Measurements from ENCODE around the gene PLD1. TPM values are rescaled to one million over a fixed set of nuclear protein-coding genes. Genes with fewer than 3 reads are reported as not detected.
A peak's percentile ranks its signal among the peaks of the same experiment; 100 is the strongest.

Gene PLD1
- total RNA-seq, 4 donors from 2014 or later: 7.0 to 17.1 (median 13.6) TPM

GRCh38 chr3:171790574-171790897 lies 19.7 kb downstream of the PLD1 start:
- no peaks in the 10 kb centered on the region for H3K9me3 ChIP-seq
- H3K4me3 ChIP-seq: no peak overlapping the region
- WGBS, 2 donors (ENCODE audit: low coverage in 1 of 2): 100% methylated on average over 2 of the region's 2 CpGs; no CpG with 5 or more reads in 1 of the 2 donors
- ATAC-seq: no peak
- no peaks in the 10 kb centered on the region for H3K36me3 ChIP-seq
- TF ChIP-seq POLR2A (IDR thresholded peaks at IDR 0.05) (no peak), CTCF (IDR thresholded peaks at IDR 0.05) (no peak), EP300 (IDR thresholded peaks at IDR 0.05) (no peak), POLR2AphosphoS5 (IDR thresholded peaks at IDR 0.05) (no peak)
- no peak overlapping the region for H3K27ac ChIP-seq
- no peaks in the 10 kb centered on the region for H3K27me3 ChIP-seq
- H3K4me1 ChIP-seq: peaks cover 0 to 34% (median 7%) of the 10 kb centered on the region in 3 donors

- H3K4me3 ChIP-seq: no peak overlapping the region
- no peak for TF ChIP-seq POLR2AphosphoS5 (IDR thresholded peaks at IDR 0.05)
- TF ChIP-seq POLR2A (IDR thresholded peaks at IDR 0.05): no peak
- TF ChIP-seq EP300 (IDR thresholded peaks at IDR 0.05): no peak
- TF ChIP-seq CTCF (IDR thresholded peaks at IDR 0.05): no peak
- no peaks in the 10 kb centered on the region for H3K27me3 ChIP-seq
- 81 to 91% methylated on average over 4 of the region's 4 CpGs for WGBS, 2 donors (ENCODE audit: low coverage in 1 of 2)
- ATAC-seq: no peak
- H3K36me3 ChIP-seq: no peaks in the 10 kb centered on the region
- peaks cover 0 to 36% (median 7%) of the 10 kb centered on the region in 3 donors for H3K4me1 ChIP-seq
- peak overlapping the region in 1 of 4 donors; percentile 13 for H3K27ac ChIP-seq
- H3K9me3 ChIP-seq: no peaks in the 10 kb centered on the region
Observed at GRCh38 chr3:171789759-171790505, 20.4 kb downstream of the PLD1 start.

GRCh38 chr3:171788546-171789351 lies 21.5 kb downstream of the PLD1 start:
- Histone ChIP-seq H3K36me3 (no peaks in the 10 kb centered on the region), H3K4me1 (peaks cover 0 to 45% (median 9%) of the 10 kb centered on the region in 3 donors), H3K27me3 (no peaks in the 10 kb centered on the region), H3K4me3 (no peak overlapping the region), H3K9me3 (no peaks in the 10 kb centered on the region), H3K27ac (peak overlapping the region in 3 of 4 donors; percentile 21 to 58 (median 39))
- ATAC-seq: peak; percentile 79
- 44 to 54% methylated on average over 4 to 6 of the region's 6 CpGs for WGBS, 2 donors (ENCODE audit: low coverage in 1 of 2)
- TF ChIP-seq POLR2AphosphoS5 (IDR thresholded peaks at IDR 0.05) (peak; percentile 26), EP300 (IDR thresholded peaks at IDR 0.05) (no peak)

- no peak for ATAC-seq
- no peak overlapping the region for H3K4me3 ChIP-seq
- TF ChIP-seq EP300 (IDR thresholded peaks at IDR 0.05) (no peak), POLR2A (IDR thresholded peaks at IDR 0.05) (no peak), CTCF (IDR thresholded peaks at IDR 0.05) (no peak), POLR2AphosphoS5 (IDR thresholded peaks at IDR 0.05) (no peak)
- H3K4me1 ChIP-seq: peaks cover 0 to 39% (median 9%) of the 10 kb centered on the region in 3 donors
- WGBS, 2 donors (ENCODE audit: low coverage in 1 of 2): 100% methylated on average over 1 of the region's 1 CpG; no CpG with 5 or more reads in 1 of the 2 donors
- no peaks in the 10 kb centered on the region for H3K27me3 ChIP-seq
- no peaks in the 10 kb centered on the region for H3K9me3 ChIP-seq
- no peak overlapping the region for H3K27ac ChIP-seq
- H3K36me3 ChIP-seq: no peaks in the 10 kb centered on the region
Observed at GRCh38 chr3:171786997-171787396, 23.3 kb downstream of the PLD1 start.

GRCh38 chr3:171784937-171785336 lies 25.3 kb downstream of the PLD1 start:
- peak overlapping the region in 1 of 4 donors; percentile 4 for H3K27ac ChIP-seq
- WGBS, 2 donors (ENCODE audit: low coverage in 1 of 2): 33 to 60% methylated on average over 5 of the region's 5 CpGs
- H3K4me1 ChIP-seq: peaks cover 0 to 36% (median 6%) of the 10 kb centered on the region in 3 donors

More at GRCh38 chr3:171784937-171785336, 25.3 kb downstream of the PLD1 start:
- no peak overlapping the region for H3K4me3 ChIP-seq
- TF ChIP-seq EP300 (IDR thresholded peaks at IDR 0.05) (no peak), POLR2AphosphoS5 (IDR thresholded peaks at IDR 0.05) (no peak), CTCF (IDR thresholded peaks at IDR 0.05) (no peak), POLR2A (IDR thresholded peaks at IDR 0.05) (no peak)
- H3K9me3 ChIP-seq: no peaks in the 10 kb centered on the region
- ATAC-seq: no peak
- H3K27me3 ChIP-seq: no peaks in the 10 kb centered on the region
- H3K36me3 ChIP-seq: no peaks in the 10 kb centered on the region

Data from gastroesophageal sphincter (tissue), 4 donors.